GM19193 (cell line): ENCODE measurements around the gene FAM53C.

Experiments
- POLR2A ChIP-seq: IDR thresholded peaks from 4 replicates; pipeline ENCODE4 v1.6.1; 2011; ENCODE audit not compliant: insufficient read depth, insufficient read length; ENCODE audit errors: extremely low read depth

FAM53C gene

DNA sequence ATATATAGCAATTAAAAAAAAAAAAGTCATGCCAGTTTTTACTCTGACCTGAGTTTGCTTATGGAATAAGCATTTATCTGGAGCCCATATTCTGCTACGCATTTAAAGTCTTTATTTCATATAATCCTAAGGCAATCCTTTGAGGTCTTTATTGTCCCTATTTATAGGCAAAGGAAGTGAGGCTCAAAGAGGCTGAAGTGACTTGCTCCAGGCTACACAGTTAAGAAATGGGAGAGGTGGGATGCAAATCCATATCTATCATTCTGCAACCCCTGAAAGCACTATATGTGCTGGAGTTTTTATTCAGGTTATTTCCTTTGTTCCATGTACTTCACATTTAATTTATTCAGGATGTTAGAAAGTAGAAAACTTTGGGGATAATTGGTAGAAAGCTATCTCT, 26.5 kb downstream of the FAM53C start:
- TF ChIP-seq POLR2A = no peak

DNA sequence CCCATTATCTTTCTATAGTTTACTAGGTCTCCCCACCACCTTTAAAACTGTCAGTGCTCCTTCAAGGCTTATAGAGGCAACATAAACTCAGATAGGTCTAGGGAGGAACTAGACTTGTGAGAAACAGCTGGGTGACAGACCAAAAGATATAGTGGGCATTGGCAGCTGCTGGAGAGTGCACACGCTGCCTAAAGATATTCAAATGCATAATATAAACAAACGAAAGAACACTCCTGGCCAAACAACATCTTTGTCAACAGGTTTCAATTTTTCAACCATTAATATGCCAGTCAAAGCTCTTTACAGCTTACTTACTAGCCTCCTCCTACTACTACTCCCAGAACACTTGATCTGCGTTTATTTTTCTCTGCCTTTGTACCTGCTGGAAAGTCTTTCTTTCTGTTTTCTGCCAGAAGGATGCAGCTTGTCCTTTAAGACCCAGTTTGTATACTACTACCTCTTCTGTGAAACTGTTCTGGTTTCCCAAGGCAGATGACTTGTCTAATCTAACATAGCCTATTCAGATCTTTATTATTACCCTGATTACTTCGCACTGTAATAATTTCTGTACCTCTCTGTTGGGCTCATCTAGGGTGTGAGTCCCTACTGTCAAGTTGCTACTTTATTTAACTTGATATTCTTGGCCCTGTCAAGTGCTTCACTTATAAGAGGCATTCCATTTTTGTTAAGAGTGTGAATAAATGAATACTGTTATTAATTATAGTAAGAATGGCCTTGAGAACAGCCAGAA, 28.7 kb downstream of the FAM53C start:
- no peak for TF ChIP-seq POLR2A

DNA sequence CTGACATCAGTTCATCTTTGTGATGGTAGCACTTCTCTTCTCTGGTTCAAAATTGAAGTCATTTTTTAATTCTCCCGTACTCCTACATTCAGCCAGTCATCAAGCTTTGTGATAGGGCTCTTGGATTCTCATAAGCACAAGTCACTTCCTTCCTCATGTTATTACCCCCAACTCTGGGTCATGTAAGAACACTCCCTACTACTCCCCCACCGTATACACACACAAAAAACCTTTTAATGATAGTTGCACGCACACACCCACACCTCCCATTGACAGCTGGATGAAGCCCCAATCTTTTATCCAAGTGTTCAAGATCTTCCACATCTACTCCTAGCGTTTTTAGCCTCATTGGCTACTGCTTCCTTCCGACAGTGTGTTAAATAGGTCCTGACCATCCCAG, 31.2 kb downstream of the FAM53C start:
- no peak for TF ChIP-seq POLR2A

DNA sequence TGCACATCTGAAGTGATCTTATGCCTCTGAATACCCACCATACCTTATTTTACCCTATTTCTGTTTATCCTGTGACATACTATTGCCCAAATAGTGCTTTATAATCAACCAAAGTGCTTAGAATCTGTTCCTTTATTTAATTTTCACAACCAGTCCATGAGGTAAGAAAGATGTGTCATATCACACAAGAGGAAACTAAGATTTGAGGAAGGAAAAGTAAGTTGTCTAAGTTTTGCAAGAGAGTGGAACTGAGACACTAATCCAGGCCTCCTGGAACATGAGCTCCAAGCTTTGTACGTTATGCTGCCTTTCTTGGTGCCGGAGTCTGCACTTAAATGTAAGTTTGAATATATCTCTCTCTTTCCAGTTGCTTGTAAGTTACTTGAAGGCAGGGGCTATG, 31.6 kb downstream of the FAM53C start:
- TF ChIP-seq POLR2A = no peak

DNA sequence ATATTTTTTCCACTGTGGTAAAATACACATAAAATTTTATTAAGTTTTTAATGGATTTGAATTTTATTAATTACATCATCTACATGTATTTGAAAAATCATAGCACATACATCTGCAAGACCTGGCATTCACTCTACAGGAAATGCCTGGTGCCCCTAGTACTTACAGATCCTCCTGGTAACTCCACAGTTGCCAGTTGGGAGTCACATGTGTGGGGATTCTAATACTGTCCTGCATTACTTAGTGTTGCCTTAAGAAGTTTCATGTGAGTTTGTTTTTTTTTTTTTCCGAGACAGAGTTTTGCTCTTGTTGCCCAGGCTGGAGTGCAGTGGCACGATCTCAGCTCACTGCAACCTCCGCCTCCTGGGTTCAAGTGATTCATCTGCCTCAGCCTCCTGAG, 32.5 kb downstream of the FAM53C start:
- TF ChIP-seq POLR2A = no peak

DNA sequence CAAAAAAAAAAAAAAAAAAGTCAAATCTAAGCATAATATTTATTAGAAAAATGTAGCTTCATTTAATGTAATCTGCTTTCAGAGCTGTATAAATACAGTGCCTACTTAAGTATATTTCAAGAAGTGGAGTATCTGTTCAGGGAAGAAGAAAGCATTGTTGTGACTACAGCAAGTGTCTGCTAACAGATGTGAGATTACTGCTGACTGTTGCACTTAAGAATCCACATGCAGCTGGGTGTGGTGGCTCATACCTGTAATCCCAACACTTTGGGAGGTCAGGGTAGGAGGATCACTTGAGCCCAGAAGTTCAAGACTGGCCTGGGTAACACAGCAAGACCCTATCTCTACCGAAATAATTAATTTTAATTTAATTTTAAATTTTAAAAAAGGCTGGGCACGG, 33.4 kb downstream of the FAM53C start:
- no peak for TF ChIP-seq POLR2A

DNA sequence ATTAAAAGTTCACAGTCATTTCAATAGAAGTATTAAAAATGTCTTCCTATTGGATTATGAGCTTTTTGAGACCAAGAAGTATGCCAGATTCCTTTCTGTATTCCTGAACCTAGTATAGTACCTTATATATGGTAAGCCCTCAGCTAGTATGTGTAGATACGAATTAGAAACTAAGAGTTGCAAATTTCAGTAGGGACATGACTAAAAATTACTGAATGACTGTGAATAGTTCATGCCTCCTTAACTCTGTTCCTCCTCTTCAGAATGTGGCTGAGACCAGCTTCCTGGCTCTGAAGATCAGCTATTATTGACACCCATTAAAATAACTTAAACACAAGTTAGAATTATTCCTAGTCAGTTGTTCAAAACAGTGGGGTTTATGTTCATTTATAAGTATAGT, 34.2 kb downstream of the FAM53C start:
- no peak for TF ChIP-seq POLR2A

DNA sequence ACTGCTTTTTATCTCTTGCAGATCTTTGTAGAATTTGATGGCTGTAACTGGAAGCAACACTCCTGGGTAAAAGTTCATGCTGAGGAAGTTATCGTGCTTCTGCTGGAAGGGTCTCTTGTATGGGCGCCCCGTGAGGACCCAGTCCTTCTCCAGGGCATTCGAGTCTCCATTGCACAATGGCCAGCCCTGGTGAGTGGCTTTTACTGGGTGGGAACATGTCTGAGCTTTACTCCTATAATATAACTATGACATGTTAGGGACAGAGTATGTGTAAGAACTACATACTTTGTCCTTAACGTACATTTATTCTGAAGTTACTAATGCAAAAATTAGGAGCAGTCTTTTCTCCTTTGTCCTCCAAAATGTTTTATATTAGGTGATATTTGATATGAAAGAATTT, 34.6 kb downstream of the FAM53C start:
- TF ChIP-seq POLR2A = no peak

DNA sequence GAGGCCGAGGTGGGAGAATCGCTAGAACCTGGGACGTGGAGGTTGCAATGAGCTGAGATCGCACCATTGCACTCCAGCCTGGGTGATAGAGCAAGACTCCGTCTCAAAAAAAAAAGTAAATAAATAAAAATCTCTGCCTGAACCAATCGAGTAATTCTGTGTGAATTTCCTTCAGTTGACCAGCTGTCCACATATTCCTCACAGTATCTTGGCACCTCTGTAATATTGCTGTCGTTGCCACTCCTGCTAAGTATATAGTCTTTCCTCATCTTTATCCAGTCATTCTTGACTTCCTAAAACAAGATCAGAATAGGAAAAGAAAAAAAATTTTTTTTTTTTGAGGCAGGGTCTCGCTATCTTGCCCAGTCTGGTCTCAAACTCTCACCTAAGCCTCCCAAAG, 44.3 kb downstream of the FAM53C start:
- TF ChIP-seq POLR2A = no peak

DNA sequence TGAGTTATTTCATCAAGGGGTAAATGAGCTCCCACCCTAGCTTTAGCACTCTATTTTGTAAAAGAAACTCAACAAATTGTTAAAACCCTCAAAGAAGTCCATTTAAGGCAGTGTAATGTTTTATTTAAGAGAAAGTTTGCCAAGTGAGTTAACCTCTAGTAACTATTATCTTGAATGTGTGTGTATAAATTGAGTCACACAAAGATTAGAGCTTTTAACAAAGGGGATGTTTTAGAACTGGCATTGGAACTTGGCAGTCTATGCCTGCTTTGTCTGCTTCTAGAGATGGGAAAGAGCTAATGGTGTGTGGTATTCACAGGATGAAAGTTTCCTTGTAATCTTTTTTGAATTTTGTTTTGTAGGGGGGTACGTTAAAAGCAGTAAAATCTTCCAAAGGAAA, 47.6 kb downstream of the FAM53C start:
- TF ChIP-seq POLR2A = no peak

DNA sequence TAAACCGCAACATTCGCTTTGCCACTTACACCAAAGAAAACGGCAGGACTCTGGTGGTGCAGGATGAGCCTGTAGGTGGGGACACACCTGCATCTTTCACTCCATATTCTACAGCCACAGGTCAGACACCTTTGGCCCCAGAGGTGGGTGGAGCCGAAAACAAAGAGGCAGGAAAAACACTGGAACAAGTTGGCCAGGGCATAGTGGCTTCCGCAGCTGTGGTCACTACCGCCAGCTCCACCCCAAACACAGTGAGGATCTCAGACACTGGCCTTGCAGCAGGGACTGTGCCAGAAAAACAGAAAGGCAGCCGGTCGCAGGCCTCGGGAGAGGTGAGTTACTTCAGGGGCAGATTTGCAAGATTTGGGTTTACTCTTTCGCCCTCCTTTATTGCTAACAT, 48.2 kb downstream of the FAM53C start:
- TF ChIP-seq POLR2A = no peak

DNA sequence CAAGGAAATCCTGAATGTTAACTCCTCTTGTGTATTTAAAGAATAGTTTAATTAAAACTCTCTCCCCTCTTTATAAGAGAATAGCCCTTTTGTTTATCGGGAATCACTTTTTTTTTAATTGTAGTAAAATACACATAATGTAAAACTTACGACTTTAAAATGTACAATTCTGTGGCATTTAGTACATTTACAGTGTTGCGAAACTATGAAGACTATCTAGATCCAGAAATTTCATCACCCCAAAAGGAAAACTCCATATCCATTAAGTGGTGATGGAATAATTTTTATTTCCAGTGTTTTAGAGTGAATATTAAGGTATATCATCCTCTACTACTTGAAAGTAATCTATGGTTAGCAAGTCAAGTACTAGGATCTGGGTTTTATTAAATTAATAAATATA, 51.3 kb downstream of the FAM53C start:
- no peak for TF ChIP-seq POLR2A

DNA sequence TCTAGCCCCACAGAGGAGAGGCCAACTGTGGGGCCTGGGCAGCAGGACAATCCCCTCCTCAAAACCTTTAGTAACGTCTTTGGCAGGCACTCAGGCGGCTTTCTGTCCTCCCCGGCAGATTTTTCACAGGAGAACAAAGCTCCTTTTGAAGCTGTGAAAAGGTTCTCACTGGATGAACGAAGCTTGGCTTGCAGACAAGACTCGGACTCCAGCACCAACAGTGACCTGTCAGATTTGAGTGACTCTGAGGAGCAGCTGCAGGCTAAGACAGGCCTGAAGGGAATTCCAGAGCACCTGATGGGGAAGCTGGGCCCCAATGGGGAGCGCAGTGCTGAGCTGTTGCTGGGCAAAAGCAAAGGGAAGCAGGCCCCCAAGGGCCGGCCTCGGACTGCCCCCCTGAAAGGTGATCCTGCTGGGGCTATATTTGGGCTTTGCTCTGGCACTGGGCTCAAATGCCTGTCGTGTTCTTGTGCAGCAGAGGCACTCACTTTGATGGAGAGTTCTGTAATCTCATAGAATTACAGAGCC, 53.9 kb downstream of the FAM53C start:
- no peak for TF ChIP-seq POLR2A
